ENCODE results near the gene BRCA2.

BRCA2 gene

DNA sequence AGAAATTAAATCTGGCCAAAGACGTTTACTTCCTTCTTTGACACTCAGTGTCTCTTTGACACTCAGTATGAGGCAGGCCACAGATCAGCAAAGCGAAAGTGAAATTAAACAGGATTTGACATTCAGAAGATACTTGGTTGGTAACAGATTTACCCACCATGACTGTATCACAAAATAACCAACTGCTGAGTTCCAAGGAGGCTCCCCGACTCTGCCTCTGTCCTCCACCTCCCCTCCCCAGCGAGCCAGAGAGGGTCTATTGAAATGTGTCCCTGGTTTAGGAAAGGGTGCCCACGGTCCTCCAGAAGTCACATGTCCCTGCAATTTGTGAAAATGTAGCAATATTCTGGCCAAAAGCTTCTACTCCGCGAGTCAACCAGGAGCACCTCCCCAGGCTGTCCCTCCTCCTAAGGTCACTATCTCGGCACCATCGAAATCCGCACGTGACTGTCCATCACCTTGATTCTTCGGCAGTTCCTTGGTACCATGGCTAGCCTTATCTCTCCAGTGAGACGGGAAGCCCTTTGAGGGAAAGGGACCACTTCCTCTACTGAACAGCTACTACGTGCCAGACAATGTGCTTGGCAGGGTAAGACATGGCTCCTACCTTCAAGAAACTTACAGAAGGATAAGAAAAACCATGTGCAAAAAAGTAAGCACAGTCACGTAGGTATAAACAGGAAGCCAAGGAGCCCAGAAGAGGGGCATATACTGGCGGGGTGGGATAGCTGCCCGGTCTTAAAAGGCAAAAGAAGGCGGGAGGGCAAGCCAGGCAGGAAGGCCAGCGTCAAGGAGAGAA lies 111.1 kb downstream of the BRCA2 start:
- FAIRE-seq (peak; percentile 96), DNase-seq (ENCODE audit: insufficient read length, low spot score) (peak; percentile 59)

- DNase-seq (ENCODE audit: insufficient read length, low spot score) (peak; percentile 14), FAIRE-seq (no peak)
Observed at GRCh38 chr13:32426990-32427851, 111.9 kb downstream of the BRCA2 start.

DNA sequence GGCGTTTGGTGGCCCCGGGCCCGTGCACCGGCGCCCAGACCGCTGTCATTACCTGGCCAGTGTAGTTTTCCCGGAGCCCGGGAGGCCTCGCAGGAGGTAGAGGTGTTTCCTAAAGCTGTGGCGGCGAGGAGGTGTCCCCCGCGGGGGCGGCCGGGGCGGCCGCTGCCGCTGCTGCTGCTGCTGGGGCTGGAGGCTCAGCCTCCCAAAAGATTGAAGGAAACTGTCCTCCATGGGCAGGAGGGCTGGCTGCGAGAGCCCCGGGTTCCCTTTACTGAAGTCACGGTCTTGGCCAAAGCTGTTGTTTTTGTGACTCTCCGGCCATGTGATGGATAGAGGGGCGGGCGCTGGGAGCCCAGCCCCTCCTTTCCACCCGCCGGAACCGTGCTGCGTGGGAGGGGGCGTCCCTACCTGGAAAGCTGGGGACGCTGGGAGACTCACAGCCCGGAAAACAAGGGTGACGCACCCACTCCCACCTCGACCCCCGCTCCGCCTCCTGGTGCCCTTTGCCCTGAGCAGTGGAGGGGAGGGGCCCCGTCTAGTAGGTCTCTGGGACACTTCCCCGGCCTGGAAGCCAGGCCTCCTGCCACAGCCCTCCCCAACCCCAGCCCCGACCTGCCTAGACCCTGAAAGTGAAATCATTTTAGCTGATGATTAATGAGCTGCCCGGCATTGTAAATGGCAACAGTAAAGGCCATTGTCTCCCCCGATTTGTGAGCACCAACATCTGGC lies 112.7 kb downstream of the BRCA2 start, which contains the start of gene N4BP2L1:
Gene N4BP2L1 (minus strand): TSS at position 279 of the 729 bp plus-strand sequence. CDS start 48 bp downstream, at position 231.
- peak; percentile 94 for FAIRE-seq
- peak; percentile 75 for DNase-seq (ENCODE audit: insufficient read length, low spot score)

- peak; percentile 69 for FAIRE-seq
- no peak for DNase-seq (ENCODE audit: insufficient read length, low spot score)
Observed at GRCh38 chr13:32428581-32429432, 113.5 kb downstream of the BRCA2 start.

- no peak for FAIRE-seq
- no peak for DNase-seq (ENCODE audit: insufficient read length, low spot score)
Observed at GRCh38 chr13:32429433-32429909, 114.2 kb downstream of the BRCA2 start.

DNA sequence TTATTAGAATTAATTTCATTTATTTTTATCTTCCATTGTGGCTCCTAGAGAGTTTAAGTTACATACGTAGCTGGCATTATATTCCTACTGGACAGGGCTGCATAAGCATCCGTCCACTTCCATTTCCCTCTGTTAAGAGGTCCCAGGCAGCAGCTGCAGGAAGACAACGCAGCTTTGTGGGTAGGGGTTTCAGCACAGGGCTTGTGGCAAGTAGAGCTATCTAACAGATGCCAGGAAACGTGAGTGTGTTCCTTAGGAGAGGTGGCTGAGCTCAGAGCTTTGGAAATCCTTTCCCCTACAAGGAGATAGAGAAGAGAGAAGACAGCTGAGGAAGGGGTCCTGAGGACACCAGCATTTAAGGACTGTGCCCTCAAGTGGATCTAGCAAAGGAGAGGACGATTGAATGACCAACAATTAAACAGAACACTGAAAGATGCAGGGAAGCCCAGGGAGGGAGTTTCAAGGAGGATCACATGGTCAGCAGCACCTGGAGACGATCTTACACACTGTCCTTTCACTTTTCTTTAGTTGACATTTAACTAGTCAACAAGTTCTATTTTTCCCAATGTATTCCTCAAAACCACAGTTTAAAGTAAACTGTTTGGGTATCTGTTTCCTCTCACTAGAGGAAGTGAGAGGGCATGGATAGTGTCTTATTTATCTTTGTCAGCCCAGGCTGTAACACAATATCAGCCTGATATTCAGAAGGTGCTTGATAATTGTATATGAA lies 114.9 kb downstream of the BRCA2 start:
- DNase-seq (ENCODE audit: insufficient read length, low spot score) (no peak), FAIRE-seq (peak; percentile 68)

DNA sequence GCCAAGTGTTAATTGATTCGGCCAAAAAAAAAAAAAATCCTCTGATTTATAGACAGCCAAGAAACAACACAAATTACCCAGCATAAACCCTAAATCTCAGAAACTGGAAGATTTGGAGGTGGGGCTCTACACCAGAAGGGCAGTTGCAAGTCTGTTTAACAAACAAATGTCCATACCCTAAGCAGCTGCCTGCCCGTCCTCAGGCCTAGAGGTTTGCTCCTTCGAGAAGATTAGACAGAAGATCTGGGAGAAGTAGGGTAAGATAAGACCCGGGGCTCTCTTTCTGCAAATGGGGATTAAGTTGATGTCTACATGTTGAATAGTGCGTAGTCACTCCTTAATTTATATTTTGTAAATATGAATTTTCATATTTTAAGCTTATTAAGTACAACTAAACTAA lies 116.1 kb downstream of the BRCA2 start:
- FAIRE-seq (no peak), DNase-seq (ENCODE audit: insufficient read length, low spot score) (no peak)

- peak; percentile 28 for FAIRE-seq
Observed at GRCh38 chr13:32432856-32433255, 117.5 kb downstream of the BRCA2 start.

GRCh38 chr13:32438871-32439270 lies 123.6 kb downstream of the BRCA2 start:
- DNase-seq (ENCODE audit: insufficient read length, low spot score) (no peak), FAIRE-seq (no peak)

More at GRCh38 chr13:32432856-32433255, 117.5 kb downstream of the BRCA2 start:
- DNase-seq (ENCODE audit: insufficient read length, low spot score), result no peak

- DNase-seq (ENCODE audit: insufficient read length, low spot score), result peak; percentile 46
- FAIRE-seq, result no peak
Observed at GRCh38 chr13:32443111-32443510, 127.8 kb downstream of the BRCA2 start.

GRCh38 chr13:32445461-32445860 lies 130.2 kb downstream of the BRCA2 start:
- DNase-seq (ENCODE audit: insufficient read length, low spot score), result no peak
- FAIRE-seq, result no peak

DNA sequence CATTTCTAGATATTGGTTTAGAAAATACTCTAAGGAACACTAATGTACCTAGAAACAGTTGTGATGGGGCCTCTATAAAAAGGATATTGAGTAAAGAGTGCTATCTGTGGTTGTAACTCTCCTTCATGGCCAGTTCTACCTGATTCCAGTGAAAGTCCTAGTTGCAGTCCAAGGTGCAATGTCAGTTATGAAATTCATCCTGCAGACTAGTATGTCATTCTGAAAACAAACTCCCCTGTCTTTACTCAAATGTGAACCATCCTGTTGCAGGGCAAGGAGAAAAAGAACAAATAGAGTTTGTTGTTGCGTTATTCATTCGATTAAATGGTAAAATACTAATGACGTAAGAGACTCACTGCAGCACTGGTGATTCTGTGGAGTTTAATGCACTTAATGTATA lies 130.9 kb downstream of the BRCA2 start:
- DNase-seq (ENCODE audit: insufficient read length, low spot score) (no peak), FAIRE-seq (no peak)

GRCh38 chr13:32446773-32447465 lies 131.6 kb downstream of the BRCA2 start:
- FAIRE-seq, result no peak

DNA sequence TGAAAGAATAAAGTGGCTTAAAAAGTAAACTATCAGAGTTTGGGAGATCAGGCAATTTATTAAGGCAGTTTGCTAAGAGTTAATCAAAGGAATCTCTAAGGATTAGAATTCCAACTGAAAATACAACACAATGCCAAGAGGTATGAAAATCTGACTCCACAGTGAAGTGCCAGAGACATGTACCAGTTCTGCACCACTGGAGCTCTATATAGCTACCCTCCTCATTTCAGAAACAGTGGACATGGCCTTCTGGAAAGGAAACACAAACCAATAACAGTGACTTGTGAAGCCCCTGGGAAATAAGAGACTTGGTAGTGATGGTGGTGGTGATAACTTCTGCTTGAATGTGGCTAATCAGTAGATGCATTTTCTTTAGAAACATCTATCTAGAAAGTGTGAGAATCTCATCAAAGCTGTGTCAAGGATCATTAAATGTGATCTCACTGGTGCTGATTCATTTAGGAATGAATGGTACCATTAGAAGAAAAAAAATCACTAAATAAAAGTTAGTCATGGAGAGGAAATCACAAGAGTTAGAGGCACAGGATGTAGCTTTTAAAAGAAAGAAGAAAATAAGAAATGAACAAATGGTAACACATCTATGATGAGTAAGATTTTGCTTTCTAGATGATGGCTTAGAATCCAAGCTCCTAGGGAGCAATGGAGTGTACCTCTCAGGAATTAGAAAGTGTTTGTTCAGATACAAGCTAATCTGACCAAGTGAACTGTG lies 132.8 kb downstream of the BRCA2 start:
- FAIRE-seq (no peak), DNase-seq (ENCODE audit: insufficient read length, low spot score) (no peak)

More at GRCh38 chr13:32446773-32447465, 131.6 kb downstream of the BRCA2 start:
- DNase-seq (ENCODE audit: insufficient read length, low spot score), result no peak

DNA sequence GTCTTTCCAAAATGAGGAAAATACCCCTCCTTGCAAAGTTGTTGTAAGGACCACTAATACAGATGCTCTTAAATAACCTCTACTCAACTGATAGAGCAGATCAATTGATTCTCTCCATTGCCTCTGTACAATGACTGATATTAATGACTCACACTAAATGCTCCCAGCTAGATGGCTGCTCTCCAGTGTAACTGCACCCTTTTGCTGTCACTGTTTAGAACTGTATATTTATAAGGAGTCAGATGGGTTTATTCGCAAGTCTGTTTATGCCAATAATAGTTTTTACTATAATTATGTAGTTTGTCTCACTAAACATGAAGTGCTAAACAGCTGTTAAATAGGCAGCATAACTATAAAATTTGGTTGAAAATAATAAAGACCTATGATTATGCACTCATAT lies 133.7 kb downstream of the BRCA2 start:
- DNase-seq (ENCODE audit: insufficient read length, low spot score) (no peak), FAIRE-seq (no peak)

Data from GM19239 (cell line).